ENCODE data around the gene SIX2.

Gene SIX2

GRCh38 chr2:44964752-44965236, 44.5 kb downstream of the SIX2 start:
- DNase-seq: no peak

- DNase-seq: no peak
Measured at GRCh38 chr2:44962176-44962695, 47.0 kb downstream of the SIX2 start.

GRCh38 chr2:44960871-44961270, 48.4 kb downstream of the SIX2 start:
- no peak for DNase-seq

GRCh38 chr2:44959855-44960254, 49.4 kb downstream of the SIX2 start:
- DNase-seq: no peak

GRCh38 chr2:44957656-44958327, 51.5 kb downstream of the SIX2 start:
- no peak for DNase-seq

GRCh38 chr2:44956843-44957242, 52.4 kb downstream of the SIX2 start:
- DNase-seq: no peak

- peak; percentile 58 for DNase-seq
Measured at GRCh38 chr2:44955593-44956392, 53.5 kb downstream of the SIX2 start.
